Heart left ventricle (tissue), 16 donors: ENCODE data around the gene C1QTNF12. TPM values are rescaled to one million over a fixed set of nuclear protein-coding genes. Genes with fewer than 3 reads are reported as not detected.
"Not testable (repeated sequence)": the region's sequence is repeated elsewhere in the genome, so short reads cannot be mapped to it uniquely, and the experiment has no call there.

Experiments used
- ATAC-seq, 4 donors: fragments of 200-7000 bp; cut with Tn5 transposase; one replicate each; pipeline ENCODE4 v1.9.1; 2020 to 2022; ENCODE audit warnings: moderate library complexity in 4 of 4, mild to moderate bottlenecking in 3 of 4, moderate number of reproducible peaks in 1 of 4
- DNase-seq, 5 donors: peaks; one replicate each; pipeline ENCODE4 v3.0.0-alpha.2; 2020
- H3K27ac ChIP-seq, 12 donors: fragments of 200-600 bp; sonication (generic) in 4 of 12; one replicate each; pipeline versions ENCODE4 v1.5.0 to v1.8.0; 2016 to 2022; ENCODE audit warnings: mild to moderate bottlenecking in 2 of 12
- H3K27me3 ChIP-seq, 9 donors: fragments of 200-600 bp; sonication (generic) in 2 of 9; one replicate each; pipeline versions ENCODE4 v1.5.1 to v1.8.0; 2016 to 2022; ENCODE audit warnings: mild to moderate bottlenecking in 3 of 9
- H3K36me3 ChIP-seq, 9 donors: fragments of 200-600 bp; sonication (generic) in 2 of 9; one replicate each; pipeline versions ENCODE4 v1.5.0 to v1.8.0; 2018 to 2022; ENCODE audit warnings: mild to moderate bottlenecking in 2 of 9
- H3K4me1 ChIP-seq, 12 donors: fragments of 200-600 bp; sonication (generic) in 4 of 12; one replicate each; pipeline versions ENCODE4 v1.5.0 to v1.8.0; 2016 to 2022; ENCODE audit warnings: mild to moderate bottlenecking in 3 of 12
- H3K4me3 ChIP-seq, 12 donors: fragments of 200-600 bp; sonication (generic) in 4 of 12; one replicate each; pipeline versions ENCODE4 v1.5.0 to v1.8.0; 2017 to 2022; ENCODE audit warnings: mild to moderate bottlenecking in 9 of 12, moderate library complexity in 4 of 12
- H3K9me3 ChIP-seq, 12 donors: fragments of 200-600 bp; sonication (generic) in 4 of 12; one replicate each; pipeline versions ENCODE4 v1.5.0 to v1.8.0; 2016 to 2022; ENCODE audit warnings: mild to moderate bottlenecking in 1 of 12
- CTCF ChIP-seq, 12 donors: fragments of 200-600 bp; sonication (generic) in 4 of 12; IDR thresholded peaks; one replicate each; pipeline versions ENCODE4 v1.5.0 to v1.8.0; 2018 to 2022; ENCODE audit warnings: antibody characterized with exemption in 12 of 12, mild to moderate bottlenecking in 5 of 12
- POLR2A ChIP-seq, 2 donors: fragments of 450-650 bp; IDR thresholded peaks; one replicate each; pipeline ENCODE4 v1.6.1; 2017; ENCODE audit warnings: antibody characterized with exemption in 2 of 2, mild to moderate bottlenecking in 2 of 2, moderate library complexity in 2 of 2
- WGBS, 4 donors: extraction: QIAGEN DNeasy Blood & Tissue Kit in 2 of 4; methylation state at CpG; one replicate each; pipeline versions ENCODE4 v1.1.5 to v1.1.7; 2013 to 2018; 5-methylcytosine and 5-hydroxymethylcytosine counted together
- intact Hi-C, 10 donors: fragments of 100-400 bp; cut with DNase I; formaldehyde crosslinking; loops; one replicate each; pipeline versions ENCODE4 v1.11.1 to v1.14.2; 2022
- polyA plus RNA-seq, 2 donors: library from polyadenylated mRNA; stranded (reverse); fragments of 200-250 nt; gene quantifications; one replicate each; pipeline ENCODE4 v1.2.3, GENCODE V29; 2013
- total RNA-seq, 9 donors: library from RNA; depleted of rRNA in 2 of 9; stranded (reverse); fragments of >200 nt in 2 of 9; fragmentation: NEBNext Ultra II Directional in 3 of 9; extraction: Animal tissue kit (Norgen Biotek cat#: 25700) in 3 of 9; gene quantifications; one replicate each; pipeline versions ENCODE4 v1.1.0 to v1.2.4, GENCODE V29; 2016 to 2023
- donor health status: ischemic (EF 13 %, LVEDD 7.1; RV severe dilation, severe dysfunction).
- donor health status: healthy with polysubstance abuse.
- donor health status: DM: no; HTN: yes; CAD: no.
- donor health status: DM: no; HTN: no; CAD: no.
- donor health status: ischemic (EF 25% LVEDD 6.9; RV normal size, moderate dysfunction).
- donor health status: ischemic (EF 25% LVEDD 5.7; RV mildly dilated, moderate dysfunction).
- donor health status: healthy.
- donor health status: DM: yes; HTN: yes; CAD: no.
- donor health status: ischemic (EF 35%, LVEDD 5.7; RV mildly dilated, moderate dysfunction).
- donor health status: nonischemic (EF 11% LVEDD 7.7; RV severe dilation, severe dysfunction).
- donor health status: DM: yes; HTN: yes; CAD: no.
- donor health status: PGD.
- donor health status: ischemic (EF 29% LVEDD 5.4; RV normal size, mild dysfunction).
- donor health status: nonischemic (EF 23%, LVEDD 6.1; RV moderate dilation, normal function).

C1QTNF12 gene
- total and polyA plus RNA-seq, 11 donors, result 0.72 to 3.5 (median 0.85) TPM; not detected in 2

- Histone ChIP-seq H3K4me3 (no peak overlapping the region), H3K27me3 (no peaks in the 10 kb centered on the region), H3K9me3 (no peaks in the 10 kb centered on the region), H3K36me3 (peaks cover 0 to 62% (median 50%) of the 10 kb centered on the region in 9 donors), H3K27ac (no peak overlapping the region), H3K4me1 (peaks cover 0 to 10% (median under 1%) of the 10 kb centered on the region in 12 donors)
- WGBS, 4 donors, result 87 to 92% (median 90%) methylated on average over 11 to 21 of the region's 21 CpGs
- ATAC-seq (no peak), DNase-seq (no peak)
- no peak for TF ChIP-seq CTCF (IDR thresholded peaks at IDR 0.05)
- TF ChIP-seq POLR2A (IDR thresholded peaks at IDR 0.05), result no peak
- intact Hi-C loops, result loop anchor here in 2 of 10 donors (5.0 kb wide), 1 partner anchor 132 kb away; no protein-coding TSS in a partner anchor
These were observed 8.1 kb upstream of the C1QTNF12 start for GRCh38 chr1:1254667-1254998.

- DNase-seq (no peak), ATAC-seq (no peak)
- no peak overlapping the region for H3K27ac ChIP-seq
- peaks cover 0 to 6% (median 0%) of the 10 kb centered on the region in 12 donors for H3K4me1 ChIP-seq
- no peaks in the 10 kb centered on the region for H3K27me3 ChIP-seq
- intact Hi-C loops, result loop anchor here in 3 of 10 donors (2.0 to 5.0 kb wide), 2 partner anchors 131 to 132 kb away; no protein-coding TSS in a partner anchor
- H3K4me3 ChIP-seq, result no peak overlapping the region
- H3K9me3 ChIP-seq, result no peaks in the 10 kb centered on the region
- 93 to 95% (median 95%) methylated on average over 36 to 50 of the region's 50 CpGs for WGBS, 4 donors
- peaks cover 0 to 59% (median 48%) of the 10 kb centered on the region in 9 donors for H3K36me3 ChIP-seq
- TF ChIP-seq POLR2A (IDR thresholded peaks at IDR 0.05) (no peak), CTCF (IDR thresholded peaks at IDR 0.05) (no peak)
These were observed 7.6 kb upstream of the C1QTNF12 start for GRCh38 chr1:1253972-1254666.

DNA sequence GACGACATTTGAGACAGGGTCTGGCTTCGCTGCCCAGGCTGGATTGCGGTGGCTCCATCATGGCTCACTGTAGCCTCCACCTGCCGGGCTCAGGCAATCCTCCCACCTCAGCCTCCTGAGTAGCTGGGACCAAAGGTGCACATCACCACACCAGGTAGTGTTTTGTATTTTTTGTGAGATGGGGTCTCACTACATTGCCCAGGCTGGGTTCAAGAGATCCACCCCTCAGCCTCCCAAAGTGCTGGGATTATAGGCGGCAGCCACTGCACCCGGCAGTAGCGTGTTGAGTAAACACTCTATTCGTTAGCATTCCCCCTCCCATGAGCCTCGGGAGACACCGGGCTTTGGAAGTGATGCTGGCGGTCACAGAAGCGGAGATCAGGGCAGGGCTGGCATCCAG lies 6.8 kb upstream of the C1QTNF12 start:
- TF ChIP-seq POLR2A (IDR thresholded peaks at IDR 0.05) (no peak), CTCF (IDR thresholded peaks at IDR 0.05) (no peak)

GRCh38 chr1:1250786-1251284 lies 4.3 kb upstream of the C1QTNF12 start:
- Histone ChIP-seq H3K4me3 (no peak overlapping the region), H3K4me1 (peaks cover 0 to 14% (median 0%) of the 10 kb centered on the region in 12 donors), H3K36me3 (peaks cover 0 to 41% (median 33%) of the 10 kb centered on the region in 9 donors), H3K27ac (no peak overlapping the region), H3K9me3 (no peaks in the 10 kb centered on the region), H3K27me3 (peaks cover 1 to 22% (median 11%) of the 10 kb centered on the region in 9 donors)
- WGBS, 4 donors, result 67 to 75% (median 71%) methylated on average over 12 to 16 of the region's 16 CpGs
- ATAC-seq (peak in 2 of 4 donors; percentile 15 to 22), DNase-seq (peak in 1 of 5 donors; percentile 62)
- intact Hi-C loops, result loop anchor here in 7 of 10 donors (1.0 to 5.0 kb wide), 4 partner anchors 128 to 130 kb away; no protein-coding TSS in a partner anchor
- TF ChIP-seq CTCF (IDR thresholded peaks at IDR 0.05) (no peak), POLR2A (IDR thresholded peaks at IDR 0.05) (no peak)

More for the DNA sequence above, 6.8 kb upstream of the C1QTNF12 start:
- intact Hi-C loops, result loop anchor here in 3 of 10 donors (2.0 to 5.0 kb wide), 2 partner anchors 131 kb away; no protein-coding TSS in a partner anchor
- ATAC-seq (no peak), DNase-seq (no peak)
- H3K9me3 ChIP-seq, result no peaks in the 10 kb centered on the region
- no peak overlapping the region for H3K4me3 ChIP-seq
- H3K27ac ChIP-seq, result no peak overlapping the region
- H3K4me1 ChIP-seq, result no peaks in the 10 kb centered on the region
- WGBS, 4 donors, result 85 to 99% (median 93%) methylated on average over 12 of the region's 12 CpGs
- H3K27me3 ChIP-seq, result no peaks in the 10 kb centered on the region
- peaks cover 0 to 53% (median 45%) of the 10 kb centered on the region in 9 donors for H3K36me3 ChIP-seq

- H3K4me3 ChIP-seq, H3K27ac ChIP-seq, DNase-seq, H3K9me3 ChIP-seq, ATAC-seq: not testable (repeated sequence)
- intact Hi-C loops, result loop anchor here in 1 of 10 donors (5.0 kb wide), 1 partner anchor 126 kb away; no protein-coding TSS in a partner anchor
- 88 to 94% (median 90%) methylated on average over 4 to 21 of the region's 21 CpGs for WGBS, 4 donors
- Histone ChIP-seq H3K4me1 (peaks cover 0 to 27% (median 0%) of the 10 kb centered on the region in 12 donors), H3K27me3 (peaks cover 6 to 34% (median 18%) of the 10 kb centered on the region in 9 donors), H3K36me3 (peaks cover 0 to 15% (median 8%) of the 10 kb centered on the region in 9 donors)
These were observed 1.7 kb upstream of the C1QTNF12 start for GRCh38 chr1:1248009-1248913.
